GM21381 (cell line): Measurements from ENCODE around the gene TMPRSS3.

Experiments used
- ATAC-seq: cut with Tn5 transposase; IDR thresholded peaks from one replicate; pipeline ENCODE4 v1.9.1; 2021; ENCODE audit warnings: mild to moderate bottlenecking, moderate library complexity; ENCODE audit not compliant: unreplicated experiment

The TMPRSS3 gene

GRCh38 chr21:42338729-42339715 is 56.8 kb downstream of the TMPRSS3 start:
- no peak for ATAC-seq

DNA sequence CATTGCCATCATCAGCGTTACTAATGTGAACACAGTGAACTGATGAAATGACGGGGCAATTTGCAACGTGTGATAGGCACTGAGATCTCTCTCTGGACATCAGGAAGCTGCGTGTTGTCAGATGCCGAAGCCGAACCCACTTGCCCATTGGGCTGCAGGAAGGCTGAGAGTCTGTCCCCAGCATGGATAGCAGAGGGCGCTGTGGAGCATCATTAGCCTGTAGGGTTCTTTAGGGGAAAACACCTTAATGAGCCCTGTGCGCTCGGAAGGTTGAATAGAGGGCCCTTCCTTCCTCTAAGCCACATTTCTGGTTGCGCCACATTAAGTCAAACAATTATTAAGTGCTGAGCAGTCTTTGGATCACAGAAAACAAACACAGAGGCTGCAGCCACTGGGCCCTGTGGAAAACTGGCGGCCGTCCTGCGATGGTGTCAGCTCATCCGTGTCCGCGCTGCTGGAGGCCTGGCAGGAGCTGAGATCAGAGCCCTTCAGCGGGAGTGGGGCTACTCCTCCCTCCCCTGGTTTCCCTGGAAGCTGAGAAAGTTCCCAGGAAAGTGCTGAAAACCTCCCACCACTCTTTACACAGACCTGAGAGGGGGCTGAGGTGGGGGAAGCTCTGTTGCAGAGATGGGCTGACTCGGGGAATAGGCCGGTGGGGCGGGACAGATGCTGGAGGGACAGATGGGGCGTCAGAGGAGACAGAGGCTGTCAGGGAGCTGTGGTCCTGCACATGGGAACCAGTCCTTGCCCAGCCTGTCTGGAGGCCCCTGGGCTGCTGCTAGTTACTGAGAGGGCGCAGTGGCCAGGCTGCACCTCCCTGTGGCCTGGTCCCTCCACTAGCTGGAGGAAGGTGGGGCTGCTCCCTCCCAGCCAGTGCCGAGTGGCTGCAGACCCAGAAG is 57.8 kb downstream of the TMPRSS3 start:
- ATAC-seq = no peak

DNA sequence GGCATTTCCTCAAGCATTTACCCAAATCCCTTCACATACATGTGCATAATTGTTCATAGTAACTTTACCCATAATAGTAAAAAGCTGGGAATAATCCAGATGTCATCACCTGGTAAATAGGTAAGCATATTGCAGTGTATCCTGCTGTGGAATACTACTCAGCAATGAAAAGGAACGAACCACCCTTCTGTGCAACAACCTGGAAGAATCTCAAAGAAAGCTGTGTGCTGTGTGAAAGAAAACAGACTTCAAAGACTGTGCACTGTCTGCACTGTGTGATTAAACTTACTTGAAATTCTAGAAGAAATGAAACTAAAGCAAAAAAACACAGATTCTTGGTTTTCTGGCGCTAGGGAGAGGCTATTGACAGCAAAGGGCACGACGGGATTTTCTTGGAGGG is 58.6 kb downstream of the TMPRSS3 start:
- no peak for ATAC-seq

DNA sequence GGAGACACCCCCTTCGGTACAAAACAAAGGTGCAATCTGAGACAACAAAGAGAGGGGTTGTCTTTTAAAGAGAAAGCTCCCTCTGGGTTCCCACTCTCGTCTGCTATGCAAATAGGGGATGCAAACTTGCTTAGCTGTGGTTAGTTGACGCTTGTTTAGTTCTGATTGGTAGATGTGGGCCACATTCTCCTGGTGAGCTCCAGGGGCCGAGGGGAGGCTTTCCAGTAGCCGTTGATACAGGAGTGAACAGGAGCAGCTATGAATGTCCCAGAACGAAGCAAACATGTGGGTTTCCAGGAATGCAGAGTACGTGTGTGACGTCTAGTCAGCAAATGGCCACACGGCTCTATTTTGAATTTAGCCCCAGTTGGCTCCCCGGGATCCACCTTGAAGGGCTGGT is 59.8 kb downstream of the TMPRSS3 start:
- ATAC-seq = no peak

- ATAC-seq = no peak
These were observed 63.1 kb downstream of the TMPRSS3 start for GRCh38 chr21:42332557-42333317.

DNA sequence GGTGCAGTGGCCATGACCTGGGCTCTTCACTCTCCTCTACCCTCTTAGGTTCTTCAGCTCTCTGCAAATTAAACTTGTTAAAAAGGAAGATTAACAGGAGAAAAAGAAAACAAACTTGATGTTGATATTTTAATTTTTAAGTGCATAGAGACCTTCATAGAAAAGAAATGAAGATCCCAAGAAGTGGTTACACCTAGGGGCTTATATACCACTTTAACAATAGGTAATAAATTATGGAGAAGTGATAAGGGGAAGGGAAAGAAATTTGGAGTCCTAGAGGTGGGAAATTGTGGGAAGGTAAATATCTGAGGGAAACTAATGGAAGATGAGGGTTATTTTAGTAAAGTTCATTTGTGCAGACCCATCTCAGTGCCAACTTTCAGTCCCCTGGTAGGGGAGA is 64.2 kb downstream of the TMPRSS3 start:
- no peak for ATAC-seq

GRCh38 chr21:42330380-42331371 is 65.2 kb downstream of the TMPRSS3 start:
- no peak for ATAC-seq

- no peak for ATAC-seq
These were observed 71.0 kb downstream of the TMPRSS3 start for GRCh38 chr21:42324896-42325295.
